Measurements from ENCODE around the gene CTNNBL1. TPM values are rescaled to one million over a fixed set of nuclear protein-coding genes. Genes with fewer than 3 reads are reported as not detected.

Gene CTNNBL1
- total and polyA plus RNA-seq, 2 experiments from 2014 or later: 36.3 to 68.7 TPM

GRCh38 chr20:37688093-37688492 is 5.7 kb upstream of the CTNNBL1 start (continued):
- no peak for TF ChIP-seq REST (IDR thresholded peaks at IDR 0.05; ENCODE audit: unreplicated experiment)
- TF ChIP-seq POLR2AphosphoS5 (IDR thresholded peaks at IDR 0.05; ENCODE audit: low read depth): no peak
- TF ChIP-seq STAT1 (IDR thresholded peaks at IDR 0.05; ENCODE audit: unreplicated experiment): no peak
- no peak for TF ChIP-seq EZH2 (IDR thresholded peaks at IDR 0.05; ENCODE audit: low read depth, unreplicated experiment)
- no peak for TF ChIP-seq ETS1 (IDR thresholded peaks at IDR 0.05)

- no peak for ATAC-seq
- H3K27ac Mint-ChIP-seq: no peak overlapping the region
- H2AFZ ChIP-seq: no peak overlapping the region
- H3F3A ChIP-seq (replicated peaks; ENCODE audit: low read depth): no peaks in the 10 kb centered on the region
- no peaks in the 10 kb centered on the region for H3K36me3 ChIP-seq (ENCODE audit: insufficient read depth)
- H3K36me3 Mint-ChIP-seq (ENCODE audit: low read depth): no peaks in the 10 kb centered on the region; the same call in 2 of the 3 replicates
- no peak overlapping the region for H3K4me3 Mint-ChIP-seq
- peaks cover 18% of the 10 kb centered on the region for H3K79me2 ChIP-seq (replicated peaks; ENCODE audit: insufficient read depth)
- H3K4me2 ChIP-seq: no peak overlapping the region
- peaks cover 10% of the 10 kb centered on the region for H3K27me3 Mint-ChIP-seq (ENCODE audit: insufficient read depth, low read depth, poor library complexity)
- no peaks in the 10 kb centered on the region for H3K9me2 ChIP-seq (ENCODE audit: insufficient read depth)
- H3K4me1 ChIP-seq (ENCODE audit: insufficient read depth): peaks cover 6% of the 10 kb centered on the region
- H4K20me1 ChIP-seq (replicated peaks; ENCODE audit: insufficient read depth): 0 out of 2 replicates have a peak, but pooled peaks cover 6% of the 10 kb centered on the region
- TF ChIP-seq CTCF (conservative IDR thresholded peaks at IDR 0.05; ENCODE audit: low read depth in 2 of 2): no peak
- H3K4me1 Mint-ChIP-seq: peaks cover 8% of the 10 kb centered on the region
- DNase-seq (ENCODE audit: low spot score): no peak
- H3K9me3 Mint-ChIP-seq: no peaks in the 10 kb centered on the region
- H3K27me3 ChIP-seq (ENCODE audit: insufficient read depth): no peaks in the 10 kb centered on the region
- no peak overlapping the region for H3K27ac ChIP-seq (ENCODE audit: low read depth)
- H3K4me3 ChIP-seq: no peak overlapping the region
Measured at GRCh38 chr20:37690626-37691369, 3.0 kb upstream of the CTNNBL1 start.

Data from GM23338 (cell line).